ENCODE measurements around the gene TTC34.

DNA sequence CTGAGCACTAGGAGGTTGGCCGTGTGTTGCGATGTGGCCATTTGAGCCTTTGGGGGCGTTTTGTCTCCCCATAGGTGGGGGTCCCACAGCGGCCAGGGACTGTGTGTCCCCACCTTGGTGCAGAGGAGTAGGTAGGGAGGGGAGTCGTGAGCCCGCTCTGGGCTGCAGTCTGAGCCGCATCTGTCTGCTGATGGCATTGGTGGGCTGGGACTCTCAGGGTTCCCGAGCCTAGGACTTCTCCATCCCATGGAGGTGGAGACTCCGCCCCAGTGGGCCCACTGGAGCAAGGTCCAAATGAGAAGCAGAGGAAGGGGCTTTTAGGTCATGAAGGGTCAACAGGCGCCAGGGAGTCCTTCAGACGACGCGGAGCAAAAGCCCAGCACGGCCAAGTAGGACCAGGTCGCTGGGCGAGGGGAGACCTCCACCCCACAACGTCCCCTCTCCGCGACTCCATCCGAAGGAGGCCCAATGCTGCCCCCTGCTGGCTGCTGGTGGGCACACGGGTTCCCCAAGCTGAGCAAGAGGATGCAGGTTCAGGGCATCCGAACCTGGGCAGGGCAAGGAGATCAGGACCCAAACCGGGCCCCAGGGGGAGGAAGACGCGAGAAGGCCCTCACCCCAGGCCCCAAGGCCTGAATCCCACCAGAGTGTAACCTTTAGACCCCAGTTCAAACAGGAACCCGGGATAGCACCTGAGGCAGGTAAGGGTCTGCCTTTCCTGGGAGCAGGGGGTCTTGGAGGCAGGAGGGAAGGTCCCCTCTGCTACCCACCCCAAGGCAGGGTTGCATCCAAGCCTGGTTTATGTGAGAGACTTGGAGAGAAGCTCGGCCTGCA is 14.9 kb downstream of the TTC34 start:
- peak; percentile 64 to 77 (median 72) for TF ChIP-seq CTCF (IDR thresholded peaks at IDR 0.05)
- no peak for TF ChIP-seq POLR2A (IDR thresholded peaks at IDR 0.05)
